ENCODE data around the gene BICC1.
A peak's percentile ranks its signal among the peaks of the same experiment; 100 is the strongest.

GRCh38 chr10:58467931-58468635, 44.6 kb upstream of the BICC1 start:
- TF ChIP-seq POLR2A (IDR thresholded peaks at IDR 0.05): no peak
- TF ChIP-seq, protein P1, sequence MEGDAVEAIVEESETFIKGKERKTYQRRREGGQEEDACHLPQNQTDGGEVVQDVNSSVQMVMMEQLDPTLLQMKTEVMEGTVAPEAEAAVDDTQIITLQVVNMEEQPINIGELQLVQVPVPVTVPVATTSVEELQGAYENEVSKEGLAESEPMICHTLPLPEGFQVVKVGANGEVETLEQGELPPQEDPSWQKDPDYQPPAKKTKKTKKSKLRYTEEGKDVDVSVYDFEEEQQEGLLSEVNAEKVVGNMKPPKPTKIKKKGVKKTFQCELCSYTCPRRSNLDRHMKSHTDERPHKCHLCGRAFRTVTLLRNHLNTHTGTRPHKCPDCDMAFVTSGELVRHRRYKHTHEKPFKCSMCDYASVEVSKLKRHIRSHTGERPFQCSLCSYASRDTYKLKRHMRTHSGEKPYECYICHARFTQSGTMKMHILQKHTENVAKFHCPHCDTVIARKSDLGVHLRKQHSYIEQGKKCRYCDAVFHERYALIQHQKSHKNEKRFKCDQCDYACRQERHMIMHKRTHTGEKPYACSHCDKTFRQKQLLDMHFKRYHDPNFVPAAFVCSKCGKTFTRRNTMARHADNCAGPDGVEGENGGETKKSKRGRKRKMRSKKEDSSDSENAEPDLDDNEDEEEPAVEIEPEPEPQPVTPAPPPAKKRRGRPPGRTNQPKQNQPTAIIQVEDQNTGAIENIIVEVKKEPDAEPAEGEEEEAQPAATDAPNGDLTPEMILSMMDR (IDR thresholded peaks at IDR 0.05): peak in 1 of 7 experiments; percentile 1
